ENCODE results near the gene DMXL2.

DMXL2 gene

DNA sequence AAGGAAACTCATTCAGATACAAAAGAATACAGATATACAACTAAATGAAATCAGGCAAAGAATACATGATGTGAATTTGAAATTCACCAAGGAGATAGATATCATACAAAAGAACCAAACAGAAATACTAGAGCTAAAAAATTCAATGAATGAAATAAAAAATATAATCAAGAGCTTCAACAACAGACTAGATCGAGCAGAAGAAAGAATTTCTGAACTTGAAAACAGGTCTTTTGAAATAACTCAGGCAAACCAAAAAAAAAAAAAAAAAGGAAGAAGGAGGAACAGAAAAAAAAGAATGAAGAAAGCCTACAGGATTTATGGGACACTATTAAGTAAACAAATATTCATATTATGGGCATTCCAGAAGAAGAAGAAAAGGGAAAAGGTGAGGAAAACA lies 137.8 kb downstream of the DMXL2 start:
- ChIA-PET POLR2A (no interaction called here), CTCF (interaction anchor here (4.3 kb wide), 1 partner anchor 15 kb away, joined by 16 read pairs; no protein-coding TSS in a partner anchor)
- no peak for DNase-seq (ENCODE audit: extremely low spot score)
- TF ChIP-seq, protein P1, sequence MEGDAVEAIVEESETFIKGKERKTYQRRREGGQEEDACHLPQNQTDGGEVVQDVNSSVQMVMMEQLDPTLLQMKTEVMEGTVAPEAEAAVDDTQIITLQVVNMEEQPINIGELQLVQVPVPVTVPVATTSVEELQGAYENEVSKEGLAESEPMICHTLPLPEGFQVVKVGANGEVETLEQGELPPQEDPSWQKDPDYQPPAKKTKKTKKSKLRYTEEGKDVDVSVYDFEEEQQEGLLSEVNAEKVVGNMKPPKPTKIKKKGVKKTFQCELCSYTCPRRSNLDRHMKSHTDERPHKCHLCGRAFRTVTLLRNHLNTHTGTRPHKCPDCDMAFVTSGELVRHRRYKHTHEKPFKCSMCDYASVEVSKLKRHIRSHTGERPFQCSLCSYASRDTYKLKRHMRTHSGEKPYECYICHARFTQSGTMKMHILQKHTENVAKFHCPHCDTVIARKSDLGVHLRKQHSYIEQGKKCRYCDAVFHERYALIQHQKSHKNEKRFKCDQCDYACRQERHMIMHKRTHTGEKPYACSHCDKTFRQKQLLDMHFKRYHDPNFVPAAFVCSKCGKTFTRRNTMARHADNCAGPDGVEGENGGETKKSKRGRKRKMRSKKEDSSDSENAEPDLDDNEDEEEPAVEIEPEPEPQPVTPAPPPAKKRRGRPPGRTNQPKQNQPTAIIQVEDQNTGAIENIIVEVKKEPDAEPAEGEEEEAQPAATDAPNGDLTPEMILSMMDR (IDR thresholded peaks at IDR 0.05; ENCODE audit: control extremely low read depth, extremely low read depth, low read depth, missing control alignments): no peak

DNA sequence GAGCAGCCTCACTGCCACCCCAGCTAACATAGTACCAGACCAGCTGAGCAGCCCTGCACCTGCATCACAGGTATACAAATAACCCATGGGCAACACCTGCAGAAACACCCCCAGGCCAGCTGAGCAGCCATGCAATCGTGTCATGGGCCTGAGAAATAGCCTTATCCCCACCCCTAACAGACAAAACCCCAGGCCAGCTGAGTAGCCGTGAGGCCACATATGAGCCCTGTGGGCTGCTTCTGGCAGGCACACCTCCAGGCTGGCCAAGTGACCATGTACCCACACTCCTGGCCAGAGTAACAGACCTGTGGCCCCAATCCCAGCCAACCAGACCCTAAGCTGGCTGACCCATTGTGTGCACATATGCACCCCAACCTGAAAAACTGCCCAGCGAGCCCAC lies 138.6 kb downstream of the DMXL2 start:
- TF ChIP-seq, protein P1 (IDR thresholded peaks at IDR 0.05; ENCODE audit: control extremely low read depth, extremely low read depth, low read depth, missing control alignments): no peak
- DNase-seq (ENCODE audit: extremely low spot score): no peak
- POLR2A ChIA-PET: no interaction called here
- CTCF ChIA-PET: interaction anchor here (4.3 kb wide), 1 partner anchor 16 kb away, joined by 16 read pairs; no protein-coding TSS in a partner anchor

DNA sequence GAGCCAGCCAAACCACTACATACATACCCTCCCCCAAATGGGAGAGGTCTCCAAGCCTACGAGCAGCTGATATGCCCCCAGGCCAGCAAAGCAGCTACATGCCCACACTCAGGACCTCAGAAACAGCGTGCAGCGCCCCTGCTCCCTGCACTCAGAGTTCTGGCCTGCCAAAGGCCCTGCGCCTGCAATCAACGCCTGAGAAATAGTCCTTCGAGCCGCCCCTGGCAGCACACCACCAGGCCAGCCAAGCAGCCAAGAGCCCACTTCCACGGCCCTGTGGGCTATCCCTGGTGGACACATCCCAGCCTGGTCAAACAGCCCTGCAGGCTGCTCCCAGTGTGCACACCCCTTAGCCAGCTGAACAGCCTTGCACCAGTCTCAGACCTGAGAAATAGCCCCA lies 139.1 kb downstream of the DMXL2 start:
- ChIA-PET CTCF (interaction anchor here (4.3 kb wide), 1 partner anchor 16 kb away, joined by 16 read pairs; no protein-coding TSS in a partner anchor), POLR2A (no interaction called here)
- no peak for DNase-seq (ENCODE audit: extremely low spot score)
- TF ChIP-seq, protein P1 (IDR thresholded peaks at IDR 0.05; ENCODE audit: control extremely low read depth, extremely low read depth, low read depth, missing control alignments): no peak

DNA sequence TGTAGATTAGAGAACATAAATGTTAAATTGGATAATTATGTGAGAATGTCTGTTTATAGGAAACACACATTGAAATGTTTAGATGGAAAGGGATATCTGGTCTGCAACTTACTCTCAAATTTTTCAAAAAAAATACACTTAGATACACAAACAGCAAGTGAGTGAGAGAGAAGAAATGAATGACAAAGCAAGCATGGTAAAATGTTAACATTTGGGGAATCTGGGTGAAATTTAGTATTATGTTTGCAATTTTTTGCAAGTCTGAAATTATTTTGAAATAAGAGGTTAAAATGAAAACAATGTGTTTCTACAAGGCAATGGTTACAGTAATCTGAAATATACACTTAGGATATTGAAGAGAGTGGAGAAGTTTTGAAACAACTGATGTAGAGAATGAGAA lies 146.8 kb downstream of the DMXL2 start:
- CTCF ChIA-PET: interaction anchor here (2.8 kb wide), 1 partner anchor 23 kb away, joined by 7 read pairs; no protein-coding TSS in a partner anchor
- POLR2A ChIA-PET: no interaction called here
- TF ChIP-seq, protein P1 (IDR thresholded peaks at IDR 0.05; ENCODE audit: control extremely low read depth, extremely low read depth, low read depth, missing control alignments): no peak
- no peak for DNase-seq (ENCODE audit: extremely low spot score)

DNA sequence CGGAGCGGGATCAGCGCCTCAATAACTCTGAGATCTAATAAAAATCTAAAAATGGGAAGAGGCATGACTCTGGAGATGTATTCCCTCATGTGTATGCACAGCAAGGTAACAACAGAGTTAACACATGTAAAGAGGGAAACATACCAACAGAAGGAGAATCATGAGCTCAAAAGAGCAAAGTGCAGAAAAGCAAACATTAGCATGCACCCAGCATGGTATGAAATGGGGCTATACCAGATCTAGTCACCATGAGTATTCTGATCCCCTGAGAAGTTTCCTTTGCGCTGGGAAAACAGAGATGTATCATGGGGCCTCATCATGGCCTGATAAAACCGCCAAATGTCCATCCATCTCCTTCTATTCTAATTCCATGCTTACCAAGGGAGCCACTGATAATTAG lies 152.1 kb downstream of the DMXL2 start:
- POLR2A ChIA-PET: no interaction called here
- TF ChIP-seq, protein P1 (IDR thresholded peaks at IDR 0.05; ENCODE audit: control extremely low read depth, extremely low read depth, low read depth, missing control alignments): no peak
- CTCF ChIA-PET: interaction anchor here (1.2 to 2.5 kb wide), 4 partner anchors 9 to 29 kb away, joined by 3 to 6 read pairs (median 4); no protein-coding TSS in a partner anchor
- DNase-seq (ENCODE audit: extremely low spot score): no peak

DNA sequence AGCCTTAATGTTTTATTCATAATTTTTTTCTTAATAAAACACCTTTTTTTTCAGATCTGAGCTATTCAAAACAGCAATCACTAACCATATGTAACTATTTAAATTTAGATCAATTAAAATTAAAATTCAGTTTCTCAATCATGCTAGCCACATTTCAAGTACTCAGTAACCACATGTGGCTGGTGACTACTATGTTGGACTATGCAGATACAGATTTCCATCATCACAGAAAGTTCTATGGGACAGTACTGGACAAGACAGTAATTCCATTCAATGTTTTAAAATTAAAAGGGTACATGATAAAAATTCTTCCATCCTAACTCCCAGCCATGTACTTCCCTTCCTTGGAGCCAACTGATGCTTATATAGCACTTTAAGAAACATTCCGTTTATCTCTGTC lies 161.8 kb downstream of the DMXL2 start:
- no peak for DNase-seq (ENCODE audit: extremely low spot score)
- POLR2A ChIA-PET: no interaction called here
- TF ChIP-seq, protein P1 (IDR thresholded peaks at IDR 0.05; ENCODE audit: control extremely low read depth, extremely low read depth, low read depth, missing control alignments): no peak
- CTCF ChIA-PET: interaction anchor here (1.4 kb wide), 1 partner anchor 13 kb away, joined by 3 read pairs; no protein-coding TSS in a partner anchor
